Measurements from ENCODE around the gene UBE2L5. TPM values are rescaled to one million over a fixed set of nuclear protein-coding genes. Genes with fewer than 3 reads are reported as not detected.

The UBE2L5 gene
- total RNA-seq, 1 donor from 2014 or later = not detected

GRCh38 chr13:30378191-30378590, 44.1 kb upstream of the UBE2L5 start:
- TF ChIP-seq CTCF (conservative IDR thresholded peaks at IDR 0.05) = no peak
- DNase-seq (ENCODE audit: extremely low spot score, unreplicated experiment) = no peak
- Mint-ChIP-seq H3K27ac (no peak overlapping the region), H3K27me3 (no peaks in the 10 kb centered on the region), H3K36me3 (no peaks in the 10 kb centered on the region), H3K4me1 (ENCODE audit: unreplicated experiment) (peaks cover 5% of the 10 kb centered on the region), H3K9me3 (no peaks in the 10 kb centered on the region), H3K4me3 (no peak overlapping the region)

- H3K27ac Mint-ChIP-seq = no peak overlapping the region
- no peak for TF ChIP-seq CTCF (conservative IDR thresholded peaks at IDR 0.05)
- H3K4me1 Mint-ChIP-seq (ENCODE audit: unreplicated experiment) = no peaks in the 10 kb centered on the region
- no peak for DNase-seq (ENCODE audit: extremely low spot score, unreplicated experiment)
- no peak overlapping the region for H3K4me3 Mint-ChIP-seq
- H3K36me3 Mint-ChIP-seq = no peaks in the 10 kb centered on the region
- no peaks in the 10 kb centered on the region for H3K9me3 Mint-ChIP-seq
- no peaks in the 10 kb centered on the region for H3K27me3 Mint-ChIP-seq
Measured at GRCh38 chr13:30381049-30381448, 41.2 kb upstream of the UBE2L5 start.

- H3K4me3 Mint-ChIP-seq = no peak overlapping the region
- TF ChIP-seq CTCF (conservative IDR thresholded peaks at IDR 0.05) = no peak
- no peak for DNase-seq (ENCODE audit: extremely low spot score, unreplicated experiment)
- no peak overlapping the region for H3K27ac Mint-ChIP-seq
- no peaks in the 10 kb centered on the region for H3K27me3 Mint-ChIP-seq
- no peaks in the 10 kb centered on the region for H3K9me3 Mint-ChIP-seq
- no peaks in the 10 kb centered on the region for H3K4me1 Mint-ChIP-seq (ENCODE audit: unreplicated experiment)
- H3K36me3 Mint-ChIP-seq = no peaks in the 10 kb centered on the region
Measured at GRCh38 chr13:30382836-30383525, 39.3 kb upstream of the UBE2L5 start.

- peaks cover 15% of the 10 kb centered on the region for H3K27me3 Mint-ChIP-seq
- H3K27ac Mint-ChIP-seq = peak overlapping the region; percentile 62
- no peak for DNase-seq (ENCODE audit: extremely low spot score, unreplicated experiment)
- peaks cover 21% of the 10 kb centered on the region for H3K4me1 Mint-ChIP-seq (ENCODE audit: unreplicated experiment)
- H3K4me3 Mint-ChIP-seq = peak overlapping the region; percentile 22
- no peak for TF ChIP-seq CTCF (conservative IDR thresholded peaks at IDR 0.05)
- H3K36me3 Mint-ChIP-seq = no peaks in the 10 kb centered on the region
- no peaks in the 10 kb centered on the region for H3K9me3 Mint-ChIP-seq
Measured at GRCh38 chr13:30388406-30389283, 33.6 kb upstream of the UBE2L5 start.

- Mint-ChIP-seq H3K9me3 (no peaks in the 10 kb centered on the region), H3K4me3 (no peak overlapping the region), H3K27me3 (peaks cover 22% of the 10 kb centered on the region), H3K36me3 (no peaks in the 10 kb centered on the region), H3K4me1 (ENCODE audit: unreplicated experiment) (peaks cover 33% of the 10 kb centered on the region), H3K27ac (no peak overlapping the region)
- no peak for DNase-seq (ENCODE audit: extremely low spot score, unreplicated experiment)
- no peak for TF ChIP-seq CTCF (conservative IDR thresholded peaks at IDR 0.05)
Measured at GRCh38 chr13:30391956-30392680, 30.2 kb upstream of the UBE2L5 start.
